ENCODE data around the gene SLC6A3. TPM values are rescaled to one million over a fixed set of nuclear protein-coding genes. Genes with fewer than 3 reads are reported as not detected.

The SLC6A3 gene
- total RNA-seq, 1 donor from 2014 or later = 0.10 TPM

DNA sequence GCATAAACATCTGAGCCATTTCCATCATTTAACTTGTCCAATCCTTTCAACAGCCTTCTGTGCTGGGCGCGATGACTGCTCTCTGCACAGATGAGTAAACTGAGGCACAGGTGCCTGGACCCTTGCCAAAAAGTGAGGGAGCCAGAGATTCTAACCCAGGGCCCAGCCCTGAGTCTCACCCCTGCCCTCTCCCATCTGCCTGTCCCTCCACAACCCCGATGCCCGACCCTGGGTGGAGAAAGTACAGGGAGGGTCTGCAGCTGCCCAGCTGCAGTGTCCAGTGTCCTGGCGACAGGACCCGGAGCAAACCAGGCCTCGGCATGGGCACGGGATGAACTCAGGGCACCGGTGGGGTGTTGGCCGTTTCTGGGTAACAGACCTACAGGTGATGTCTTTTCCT is 60.7 kb downstream of the SLC6A3 start:
- H3K4me1 Mint-ChIP-seq (ENCODE audit: unreplicated experiment) = peaks cover 13% of the 10 kb centered on the region
- TF ChIP-seq, protein P1, sequence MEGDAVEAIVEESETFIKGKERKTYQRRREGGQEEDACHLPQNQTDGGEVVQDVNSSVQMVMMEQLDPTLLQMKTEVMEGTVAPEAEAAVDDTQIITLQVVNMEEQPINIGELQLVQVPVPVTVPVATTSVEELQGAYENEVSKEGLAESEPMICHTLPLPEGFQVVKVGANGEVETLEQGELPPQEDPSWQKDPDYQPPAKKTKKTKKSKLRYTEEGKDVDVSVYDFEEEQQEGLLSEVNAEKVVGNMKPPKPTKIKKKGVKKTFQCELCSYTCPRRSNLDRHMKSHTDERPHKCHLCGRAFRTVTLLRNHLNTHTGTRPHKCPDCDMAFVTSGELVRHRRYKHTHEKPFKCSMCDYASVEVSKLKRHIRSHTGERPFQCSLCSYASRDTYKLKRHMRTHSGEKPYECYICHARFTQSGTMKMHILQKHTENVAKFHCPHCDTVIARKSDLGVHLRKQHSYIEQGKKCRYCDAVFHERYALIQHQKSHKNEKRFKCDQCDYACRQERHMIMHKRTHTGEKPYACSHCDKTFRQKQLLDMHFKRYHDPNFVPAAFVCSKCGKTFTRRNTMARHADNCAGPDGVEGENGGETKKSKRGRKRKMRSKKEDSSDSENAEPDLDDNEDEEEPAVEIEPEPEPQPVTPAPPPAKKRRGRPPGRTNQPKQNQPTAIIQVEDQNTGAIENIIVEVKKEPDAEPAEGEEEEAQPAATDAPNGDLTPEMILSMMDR (IDR thresholded peaks at IDR 0.05; ENCODE audit: unreplicated experiment) = no peak
- no peaks in the 10 kb centered on the region for H3K9me3 Mint-ChIP-seq (ENCODE audit: unreplicated experiment)
- peaks cover 3% of the 10 kb centered on the region for H3K36me3 Mint-ChIP-seq (ENCODE audit: low read depth, unreplicated experiment)
- peaks cover 44% of the 10 kb centered on the region for H3K27me3 Mint-ChIP-seq (ENCODE audit: unreplicated experiment)
- DNase-seq (ENCODE audit: low spot score) = no peak
- H3K27ac Mint-ChIP-seq (ENCODE audit: unreplicated experiment) = no peak overlapping the region
- H3K4me3 Mint-ChIP-seq (ENCODE audit: unreplicated experiment) = no peak overlapping the region

DNA sequence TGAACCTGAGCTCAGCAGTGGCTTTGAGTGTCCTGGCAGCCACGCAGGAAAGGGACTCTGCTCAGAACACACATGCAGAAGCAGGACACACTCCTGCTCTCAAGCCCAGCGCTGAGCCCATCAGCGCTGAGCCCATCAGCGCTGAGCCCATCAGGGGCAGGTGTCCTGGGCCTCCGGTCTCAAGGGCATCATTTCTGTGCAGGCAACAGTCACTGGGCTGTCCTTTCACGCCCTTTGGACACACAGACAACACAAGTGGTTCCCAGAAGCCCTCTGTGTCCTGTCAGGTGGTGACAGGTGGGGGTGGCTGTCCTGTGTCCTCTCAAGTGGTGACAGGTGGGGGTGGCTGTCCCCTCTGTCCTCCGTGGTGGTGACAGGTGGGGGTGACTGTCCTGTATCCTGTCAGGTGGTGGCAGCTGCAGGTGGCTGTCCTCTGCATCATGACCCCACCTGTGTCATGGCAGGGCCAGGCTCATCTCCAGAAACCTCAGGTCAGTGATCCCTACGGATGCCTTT is 61.3 kb downstream of the SLC6A3 start:
- Mint-ChIP-seq H3K27me3 (ENCODE audit: unreplicated experiment) (peaks cover 41% of the 10 kb centered on the region), H3K4me1 (ENCODE audit: unreplicated experiment) (peaks cover 13% of the 10 kb centered on the region)

DNA sequence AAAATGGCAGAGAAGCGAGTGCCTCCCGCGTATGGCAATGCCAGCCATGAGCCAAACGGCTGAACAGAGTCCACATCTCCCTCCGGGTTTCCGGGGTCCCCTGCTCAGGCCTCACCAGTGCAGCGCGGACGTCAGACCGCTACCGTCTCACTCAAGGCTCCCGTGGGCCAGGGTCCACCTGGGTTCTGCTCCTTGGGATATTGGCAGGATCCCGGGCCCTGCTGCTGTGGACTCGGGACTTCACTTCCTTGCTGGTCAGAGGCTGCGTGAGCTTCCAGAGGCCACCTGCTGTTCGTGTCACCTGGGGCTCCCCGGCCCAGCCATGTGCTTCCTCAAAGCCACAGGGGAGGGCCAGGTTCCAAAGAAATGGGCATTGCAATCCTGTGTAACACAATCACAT is 61.9 kb downstream of the SLC6A3 start:
- peaks cover 13% of the 10 kb centered on the region for H3K4me1 Mint-ChIP-seq (ENCODE audit: unreplicated experiment)
- H3K4me3 Mint-ChIP-seq (ENCODE audit: unreplicated experiment) = no peak overlapping the region
- no peak overlapping the region for H3K27ac Mint-ChIP-seq (ENCODE audit: unreplicated experiment)
- H3K36me3 Mint-ChIP-seq (ENCODE audit: low read depth, unreplicated experiment) = peaks cover 5% of the 10 kb centered on the region
- H3K27me3 Mint-ChIP-seq (ENCODE audit: unreplicated experiment) = peaks cover 36% of the 10 kb centered on the region
- TF ChIP-seq, protein P1 (IDR thresholded peaks at IDR 0.05; ENCODE audit: unreplicated experiment) = no peak
- DNase-seq (ENCODE audit: low spot score) = no peak
- no peaks in the 10 kb centered on the region for H3K9me3 Mint-ChIP-seq (ENCODE audit: unreplicated experiment)

More for the DNA sequence above, 61.3 kb downstream of the SLC6A3 start:
- Mint-ChIP-seq H3K4me3 (ENCODE audit: unreplicated experiment) (no peak overlapping the region), H3K9me3 (ENCODE audit: unreplicated experiment) (no peaks in the 10 kb centered on the region), H3K27ac (ENCODE audit: unreplicated experiment) (no peak overlapping the region), H3K36me3 (ENCODE audit: low read depth, unreplicated experiment) (peaks cover 3% of the 10 kb centered on the region)
- TF ChIP-seq, protein P1 (IDR thresholded peaks at IDR 0.05; ENCODE audit: unreplicated experiment) = no peak
- no peak for DNase-seq (ENCODE audit: low spot score)

DNA sequence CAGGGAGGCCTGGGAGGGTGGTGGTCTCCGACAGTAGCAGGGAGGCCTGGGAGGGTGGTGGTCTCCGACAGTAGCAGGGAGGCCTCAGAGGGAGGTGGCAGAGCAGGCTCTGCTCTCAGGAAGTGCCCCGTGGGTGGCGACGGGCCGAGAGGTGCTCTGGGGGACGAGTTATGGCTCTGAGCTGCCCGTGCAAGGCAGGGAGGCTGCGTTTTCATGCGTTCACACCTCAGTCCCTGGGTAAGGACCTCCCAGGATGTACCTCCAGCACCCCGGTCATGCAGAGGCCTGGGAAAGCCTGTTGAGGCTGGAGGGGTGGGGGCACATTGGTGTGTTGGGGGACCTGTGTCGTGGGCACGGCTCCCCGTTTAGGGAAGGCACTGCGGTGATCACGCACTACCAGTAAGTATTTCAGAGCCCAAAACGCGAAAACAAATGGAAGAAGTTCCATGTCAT is 63.0 kb downstream of the SLC6A3 start:
- TF ChIP-seq, protein P1 (IDR thresholded peaks at IDR 0.05; ENCODE audit: unreplicated experiment) = no peak
- no peaks in the 10 kb centered on the region for H3K9me3 Mint-ChIP-seq (ENCODE audit: unreplicated experiment)
- H3K4me1 Mint-ChIP-seq (ENCODE audit: unreplicated experiment) = peaks cover 13% of the 10 kb centered on the region
- no peak for DNase-seq (ENCODE audit: low spot score)
- H3K4me3 Mint-ChIP-seq (ENCODE audit: unreplicated experiment) = no peak overlapping the region
- peaks cover 3% of the 10 kb centered on the region for H3K36me3 Mint-ChIP-seq (ENCODE audit: low read depth, unreplicated experiment)
- H3K27me3 Mint-ChIP-seq (ENCODE audit: unreplicated experiment) = peaks cover 30% of the 10 kb centered on the region
- no peak overlapping the region for H3K27ac Mint-ChIP-seq (ENCODE audit: unreplicated experiment)

DNA sequence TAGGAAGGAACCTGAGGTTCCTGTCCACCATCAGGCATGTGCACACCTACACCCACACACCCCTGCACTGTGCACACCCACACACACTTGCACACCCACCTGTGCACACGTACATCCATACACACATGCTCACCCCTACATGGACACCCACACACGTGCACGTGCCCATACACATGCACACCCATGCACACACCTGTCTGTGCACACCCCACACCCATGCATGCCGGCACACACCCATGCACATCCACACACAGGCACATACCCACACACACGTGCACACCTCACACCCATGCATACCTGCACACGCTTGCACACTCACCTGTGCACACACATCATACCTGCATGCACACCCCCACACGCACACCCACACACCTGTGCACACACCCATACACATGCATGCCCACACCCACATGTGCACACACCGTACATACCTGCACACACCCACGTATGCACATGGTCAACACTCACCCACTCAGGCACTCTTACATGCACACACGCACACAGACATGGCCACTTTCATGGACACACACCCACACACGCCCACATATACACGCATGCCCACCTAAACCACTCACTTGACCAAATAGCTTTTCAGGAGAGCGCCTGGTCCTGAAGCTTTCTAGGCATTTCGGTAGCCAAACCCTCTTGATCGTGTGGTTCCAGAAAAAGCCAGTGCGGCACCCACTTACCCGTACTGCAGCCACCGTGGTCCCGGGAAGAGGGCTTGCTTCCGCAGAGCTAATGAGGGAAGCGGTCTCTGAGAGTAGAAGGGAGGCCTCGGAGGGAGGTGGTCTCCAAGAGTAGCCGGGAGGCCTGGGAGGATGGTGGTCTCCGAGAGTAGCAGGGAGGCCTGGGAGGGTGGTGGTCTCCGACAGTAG is 63.6 kb downstream of the SLC6A3 start:
- peaks cover 3% of the 10 kb centered on the region for H3K36me3 Mint-ChIP-seq (ENCODE audit: low read depth, unreplicated experiment)
- peaks cover 11% of the 10 kb centered on the region for H3K4me1 Mint-ChIP-seq (ENCODE audit: unreplicated experiment)
- no peaks in the 10 kb centered on the region for H3K9me3 Mint-ChIP-seq (ENCODE audit: unreplicated experiment)
- H3K27me3 Mint-ChIP-seq (ENCODE audit: unreplicated experiment) = peaks cover 24% of the 10 kb centered on the region
- TF ChIP-seq, protein P1 (IDR thresholded peaks at IDR 0.05; ENCODE audit: unreplicated experiment) = no peak
- no peak for DNase-seq (ENCODE audit: low spot score)
- H3K27ac Mint-ChIP-seq (ENCODE audit: unreplicated experiment) = peak overlapping the region; percentile 42
- H3K4me3 Mint-ChIP-seq (ENCODE audit: unreplicated experiment) = no peak overlapping the region

Measured in endothelial cell (in vitro differentiated cells).